T-helper 9 cell (primary cell): ENCODE measurements around the gene AJM1.
A peak's percentile ranks its signal among the peaks of the same experiment; 100 is the strongest.

Source experiments
- DNase-seq: peaks from one replicate; pipeline ENCODE4 v3.0.0-alpha.2; 2020

Gene AJM1

DNA sequence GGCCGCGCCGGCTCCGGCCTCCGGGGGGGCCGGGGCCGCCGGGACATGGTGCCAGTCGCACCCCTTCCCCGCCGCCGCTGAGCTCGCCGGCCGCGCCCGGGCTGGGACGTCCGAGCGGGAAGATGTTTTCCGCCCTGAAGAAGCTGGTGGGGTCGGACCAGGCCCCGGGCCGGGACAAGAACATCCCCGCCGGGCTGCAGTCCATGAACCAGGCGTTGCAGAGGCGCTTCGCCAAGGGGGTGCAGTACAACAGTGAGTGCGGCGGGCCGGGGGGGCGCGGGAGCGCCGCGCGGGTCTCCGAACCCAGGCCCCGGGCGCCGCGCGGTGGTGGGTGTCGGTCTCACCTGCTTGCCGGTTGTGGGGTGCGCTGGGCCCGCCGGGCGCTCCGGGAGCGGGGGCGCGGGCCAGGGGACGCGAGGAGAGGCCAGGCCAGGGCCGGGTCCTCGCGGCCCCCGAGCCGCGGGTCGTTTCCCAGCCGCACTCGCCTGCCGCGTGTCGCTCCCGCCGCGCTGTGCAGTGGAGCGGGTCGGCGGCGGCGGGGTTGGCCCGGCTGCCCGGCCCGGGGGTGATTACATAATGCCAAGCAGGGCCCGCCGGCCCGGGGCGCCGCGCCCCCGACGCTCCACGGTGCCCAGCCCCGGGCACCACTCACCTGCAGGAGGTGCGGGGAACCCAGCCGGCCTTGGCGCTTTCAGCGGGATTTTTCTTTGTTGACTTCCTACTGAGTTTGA is 34.0 kb upstream of the AJM1 start:
- DNase-seq = peak; percentile 38

DNA sequence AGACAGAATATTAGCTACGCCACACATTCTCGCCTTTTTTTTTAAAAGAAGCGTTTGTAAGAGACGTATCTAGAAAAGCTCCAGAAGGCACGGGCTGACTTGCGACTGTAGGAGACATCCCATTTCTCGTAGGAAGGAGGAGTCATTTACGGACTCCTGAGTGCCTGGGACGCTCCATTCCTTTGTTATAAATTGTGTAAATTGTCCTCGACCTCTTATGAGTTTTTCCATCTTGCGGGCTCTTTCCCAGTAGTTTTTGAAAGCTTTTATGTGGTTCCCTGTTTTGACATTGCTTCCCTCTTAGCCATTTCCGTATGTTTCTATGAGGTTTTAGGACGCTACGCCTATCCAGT is 33.5 kb upstream of the AJM1 start:
- no peak for DNase-seq

DNA sequence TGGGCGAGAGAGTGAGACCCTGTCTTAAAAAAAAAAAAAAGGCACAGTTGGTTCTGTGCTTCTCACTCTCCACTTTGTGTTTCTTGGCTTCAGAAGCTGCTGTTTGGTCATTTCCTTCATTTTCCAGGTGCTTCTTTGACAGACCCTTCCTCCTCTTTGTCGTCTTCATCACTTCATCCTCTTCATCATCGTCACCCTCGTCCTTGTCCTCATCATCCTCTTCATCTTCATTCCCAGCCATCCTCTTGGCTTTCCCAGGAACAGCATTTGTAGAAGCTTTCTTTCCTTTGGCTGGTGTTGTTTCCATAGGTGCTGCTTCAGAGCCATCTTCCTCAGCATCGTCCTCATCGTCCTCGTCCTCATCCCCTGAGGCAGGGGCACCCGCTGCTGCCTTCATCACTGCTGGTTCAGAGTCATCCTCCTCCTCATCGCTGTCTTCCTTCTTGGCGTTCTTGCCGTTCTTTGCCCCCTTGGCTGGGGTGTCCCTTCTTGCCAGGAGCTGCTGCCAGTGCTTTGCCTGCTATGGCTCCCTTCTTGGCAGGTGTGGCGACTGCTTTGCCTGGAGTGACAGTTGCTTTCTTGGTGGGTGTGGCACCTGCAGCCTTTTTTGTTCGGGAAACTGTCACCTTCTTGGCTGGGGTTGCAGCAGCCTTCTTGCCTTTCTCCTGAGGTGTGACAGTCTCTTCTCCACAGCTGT is 27.4 kb upstream of the AJM1 start:
- no peak for DNase-seq

DNA sequence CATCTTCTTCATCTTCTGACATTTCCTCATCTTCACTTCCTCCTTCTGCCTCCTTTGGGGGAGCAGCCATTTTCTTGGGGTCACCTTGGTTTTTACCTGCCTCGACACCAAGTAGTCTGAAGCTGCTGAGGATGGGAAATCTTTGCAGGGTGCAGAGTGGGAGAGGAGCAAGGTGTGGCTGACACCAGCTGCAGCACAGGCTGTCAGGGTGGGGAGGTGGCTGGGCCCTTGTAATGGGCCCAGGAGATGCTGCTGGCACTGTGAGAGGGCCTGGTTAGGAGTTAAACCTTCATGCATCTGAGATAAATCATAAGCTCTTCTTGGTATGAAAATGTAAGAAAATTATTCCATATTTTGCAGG is 26.9 kb upstream of the AJM1 start:
- no peak for DNase-seq

DNA sequence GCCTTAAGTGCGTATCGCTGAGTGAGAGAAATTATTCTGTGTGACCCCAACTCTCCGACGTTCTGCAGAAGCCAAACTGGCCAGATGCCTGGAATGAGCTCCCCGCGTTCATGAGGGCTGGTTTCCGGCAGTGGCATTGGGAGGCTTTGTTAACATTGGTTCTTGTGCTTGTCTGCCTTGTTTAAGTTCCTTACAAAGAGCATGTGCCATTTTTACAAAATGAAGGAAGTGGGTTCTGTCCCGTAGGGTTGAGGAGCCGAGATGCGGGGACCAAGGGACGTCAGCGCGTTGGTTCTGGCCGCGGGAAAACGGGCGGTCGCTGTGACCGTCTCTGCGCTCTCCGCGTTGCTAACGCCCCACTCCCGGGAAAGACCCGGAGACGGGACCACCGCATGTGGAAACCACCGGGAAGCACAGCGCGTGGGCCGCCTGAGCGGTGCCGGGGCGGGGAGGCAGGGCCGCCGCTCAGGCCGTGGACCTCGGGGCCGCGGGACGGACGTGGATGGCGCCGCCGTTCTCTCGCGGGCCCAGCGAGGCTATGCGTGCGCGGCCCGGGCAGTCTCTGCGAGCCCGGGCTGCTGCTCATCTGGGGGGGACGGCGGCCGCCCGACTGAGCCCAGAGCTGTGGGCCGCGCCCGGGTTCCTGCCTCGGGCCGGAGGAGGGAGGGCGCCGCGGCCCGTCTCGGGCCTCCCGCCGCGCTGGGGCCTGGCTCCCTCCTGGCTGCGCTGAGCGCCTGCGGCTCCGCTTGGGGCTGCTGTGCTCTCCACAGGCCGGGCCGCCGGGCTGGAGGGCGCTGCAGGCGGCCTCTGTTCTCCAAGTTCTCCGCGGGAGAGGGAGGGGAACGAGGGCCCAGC is 21.1 kb upstream of the AJM1 start:
- no peak for DNase-seq

DNA sequence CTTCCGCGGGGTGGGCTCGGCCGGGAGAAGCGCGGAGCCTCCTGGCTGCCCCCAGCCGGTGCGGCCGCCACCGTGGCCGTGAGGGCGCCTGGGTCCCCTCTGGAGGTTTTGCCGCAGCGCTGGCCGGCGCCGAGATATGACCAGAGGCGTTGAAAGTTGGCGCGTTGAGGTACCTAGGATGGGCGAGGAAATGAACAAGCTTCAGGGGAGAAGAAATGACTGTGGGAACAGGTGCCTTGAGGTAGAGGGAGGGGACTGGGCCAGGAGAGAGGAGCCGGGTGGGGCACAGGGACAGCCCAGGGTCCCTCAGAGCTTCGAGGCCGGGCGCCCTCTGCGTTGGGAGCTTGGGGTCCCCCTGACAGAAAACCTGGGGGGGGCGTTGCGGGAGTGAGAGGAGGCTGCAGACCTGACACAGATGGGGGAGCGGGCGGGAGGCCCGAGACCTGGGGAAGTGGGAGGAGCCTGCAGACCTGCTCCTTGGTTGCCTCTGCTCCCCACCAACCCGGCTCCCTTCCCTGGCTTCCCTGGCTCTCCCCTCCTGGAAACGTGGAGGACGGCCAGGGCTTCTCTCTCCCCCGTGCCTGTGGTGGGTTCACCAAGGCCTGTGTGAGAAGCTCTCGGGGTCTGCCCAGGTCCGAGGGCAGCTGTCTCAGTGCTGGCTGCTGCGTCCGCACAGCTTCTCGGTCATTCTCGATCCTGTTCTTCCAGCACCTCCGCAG is 20.3 kb upstream of the AJM1 start:
- DNase-seq = no peak

DNA sequence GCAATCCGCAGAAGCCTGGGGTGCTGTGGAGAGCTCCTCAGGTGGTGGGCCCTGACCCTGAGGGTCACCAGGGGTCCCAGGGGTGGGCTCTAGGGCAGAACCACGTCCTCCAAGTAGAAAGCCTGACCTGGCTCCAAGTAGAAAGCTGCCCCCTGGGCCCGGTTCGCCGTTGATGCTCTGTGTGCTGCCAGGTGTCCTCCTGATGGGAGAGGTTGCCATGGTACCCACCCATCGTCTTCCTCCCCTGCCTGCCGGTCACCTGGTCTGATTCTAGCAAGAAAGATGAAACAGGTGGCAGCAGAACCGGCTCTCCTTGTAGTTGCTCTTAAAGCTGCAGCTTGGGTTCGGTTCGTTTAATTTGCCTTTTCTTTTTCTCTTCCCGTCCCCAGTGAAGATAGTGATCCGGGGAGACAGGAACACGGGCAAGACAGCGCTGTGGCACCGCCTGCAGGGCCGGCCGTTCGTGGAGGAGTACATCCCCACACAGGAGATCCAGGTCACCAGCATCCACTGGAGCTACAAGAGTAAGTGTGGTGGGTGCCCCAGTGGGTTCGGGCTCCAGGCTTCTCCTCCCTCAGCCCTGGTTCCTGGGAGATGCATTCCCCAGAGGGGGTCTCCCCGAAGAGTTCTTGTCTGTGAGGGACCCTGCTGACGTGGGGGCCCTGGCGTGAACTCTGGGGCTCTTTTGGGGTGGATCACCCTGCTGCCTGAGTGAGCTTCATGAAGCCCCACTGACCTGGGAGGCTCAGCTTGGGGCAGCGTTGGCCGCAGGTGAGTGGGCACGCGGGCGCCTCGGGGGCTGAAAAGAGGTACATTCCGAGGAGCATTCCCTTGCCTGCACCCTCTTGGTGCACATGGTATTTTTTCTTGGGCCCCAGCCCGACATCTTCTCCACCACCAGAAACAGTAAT is 18.9 kb upstream of the AJM1 start:
- DNase-seq = no peak

DNA sequence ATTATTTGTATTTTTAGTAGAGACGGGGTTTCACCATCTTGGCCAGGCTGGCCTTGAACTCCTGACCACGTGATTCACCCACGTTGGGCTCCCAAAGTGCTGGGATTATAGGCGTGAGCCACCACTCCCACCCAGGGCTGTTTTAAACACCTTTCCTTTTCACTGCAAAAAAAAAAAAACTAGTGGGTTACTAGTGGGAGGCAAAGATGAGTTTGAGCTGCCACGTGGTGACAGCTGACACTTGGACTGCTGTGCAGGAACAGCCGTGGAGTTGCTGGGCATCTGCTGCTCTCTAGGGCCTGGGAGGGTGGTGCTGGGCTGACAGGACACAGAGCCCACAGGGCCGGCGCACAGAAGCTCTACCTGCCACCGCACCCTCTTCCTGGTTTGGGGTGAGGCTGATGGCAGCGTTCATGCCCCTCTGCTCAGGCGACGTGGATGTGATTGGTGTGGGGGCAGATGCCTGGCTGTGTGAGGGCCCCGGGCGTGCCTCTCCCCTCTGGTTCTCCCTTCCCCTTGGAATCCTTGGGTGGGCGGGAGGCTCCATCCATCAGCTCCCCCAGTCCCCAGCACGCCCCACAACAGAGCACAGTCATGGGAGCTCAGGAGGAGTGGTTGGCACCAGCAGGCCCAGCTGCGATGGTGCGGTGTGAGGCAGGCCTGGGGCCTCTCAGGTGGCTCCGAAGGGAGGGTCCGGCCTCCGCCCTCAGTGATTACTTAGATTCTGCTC is 17.6 kb upstream of the AJM1 start:
- DNase-seq = no peak

DNA sequence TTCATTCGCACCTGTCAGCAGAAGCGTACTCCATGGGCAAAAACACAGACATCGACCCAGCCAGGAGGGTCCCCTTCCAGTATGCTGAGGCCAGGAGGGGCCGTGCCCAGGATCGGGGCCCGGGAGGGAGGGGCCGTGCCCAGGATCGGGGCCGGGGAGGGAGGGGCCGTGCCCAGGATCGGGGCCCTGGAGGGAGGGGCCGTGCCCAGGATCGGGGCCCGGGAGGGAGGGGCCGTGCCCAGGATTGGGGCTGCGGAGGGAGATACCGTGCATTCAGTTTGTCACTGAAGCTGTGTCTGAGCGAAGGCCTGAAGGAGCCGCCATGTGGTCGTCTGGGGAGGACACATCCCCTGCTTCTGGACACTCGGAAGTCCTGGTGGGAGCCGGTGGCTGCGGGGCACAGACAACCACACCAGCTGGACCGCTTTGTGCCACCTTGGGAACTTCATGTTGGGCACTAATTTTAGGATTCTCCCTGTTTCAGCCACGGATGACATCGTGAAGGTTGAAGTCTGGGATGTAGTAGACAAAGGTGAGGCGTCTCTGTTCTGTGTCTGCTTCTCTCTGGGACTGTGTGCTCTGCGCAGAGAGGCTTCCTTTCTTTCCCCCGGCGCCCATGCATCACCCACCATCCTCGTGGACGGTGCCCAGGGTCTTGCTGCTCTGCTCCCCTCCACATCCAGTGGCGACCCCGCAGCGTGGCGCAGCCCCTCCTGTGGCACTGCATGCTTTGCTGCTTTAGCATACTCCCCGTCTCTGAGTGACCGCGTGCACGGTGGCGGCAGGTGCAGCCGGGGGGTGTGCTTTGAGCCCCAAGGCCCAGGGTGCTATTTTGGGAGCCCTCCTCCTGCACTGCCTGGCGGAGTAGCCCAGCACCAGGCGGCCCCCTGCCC is 16.7 kb upstream of the AJM1 start:
- no peak for DNase-seq

DNA sequence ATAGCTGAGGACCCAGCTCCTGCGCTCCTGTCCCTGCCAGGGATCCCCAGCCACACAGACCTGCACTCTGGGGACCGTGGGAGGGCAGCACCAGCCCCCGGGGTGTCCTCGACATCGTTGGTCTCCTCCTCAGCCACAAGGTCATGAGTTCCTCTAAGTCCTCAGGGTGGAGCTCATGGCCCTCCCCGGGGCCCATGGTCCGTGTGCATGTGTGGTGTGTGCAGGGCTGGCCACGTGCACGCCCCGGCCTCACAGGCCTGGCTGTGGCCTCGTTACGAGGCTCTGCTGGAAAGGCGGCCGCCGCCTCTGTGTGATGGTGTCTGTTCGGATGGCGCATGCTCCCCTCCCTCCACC is 16.1 kb upstream of the AJM1 start:
- DNase-seq = no peak

DNA sequence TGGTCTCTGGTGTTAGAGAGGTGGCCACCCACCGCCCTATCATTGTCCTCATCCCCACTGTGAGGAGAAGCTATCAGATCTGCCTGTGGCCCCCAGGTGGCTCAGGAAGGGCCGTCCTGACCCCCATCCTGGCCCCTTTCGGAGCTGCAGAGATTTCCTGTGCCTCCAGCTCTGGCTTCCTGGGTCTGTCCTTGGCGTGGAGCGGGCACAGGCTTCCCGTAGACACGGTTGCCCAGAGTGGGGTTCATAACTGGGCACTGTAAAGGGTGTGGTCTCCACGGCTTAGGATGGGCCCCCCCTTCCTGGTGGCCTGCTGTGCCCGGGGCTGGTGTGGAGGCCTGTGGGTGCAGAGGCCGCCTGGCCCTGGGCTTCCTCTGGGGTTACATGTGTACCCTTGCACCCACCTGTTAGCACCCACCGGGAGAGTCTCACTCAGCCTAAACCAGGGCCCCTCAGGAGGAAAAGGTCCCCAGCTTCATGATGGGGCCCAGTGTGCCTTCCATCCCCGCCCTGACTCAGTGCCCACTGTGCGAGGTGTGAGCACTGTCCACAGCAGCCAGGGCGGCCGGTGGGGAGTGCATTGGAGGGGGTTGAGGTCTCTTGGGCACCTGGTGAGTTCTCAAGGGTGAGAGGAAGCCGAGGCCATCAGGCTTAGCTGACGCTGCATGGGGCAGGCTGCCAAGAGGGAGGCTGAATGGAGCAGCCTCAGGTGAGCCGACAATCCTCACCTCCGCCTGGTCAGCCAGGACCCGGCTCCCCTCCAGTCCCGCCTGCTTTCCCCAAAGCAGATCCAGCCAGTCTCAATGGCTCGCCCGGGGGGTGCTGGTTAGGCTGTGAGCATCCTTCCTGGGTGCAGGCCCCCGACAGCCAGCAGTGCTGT is 15.3 kb upstream of the AJM1 start:
- DNase-seq = no peak

DNA sequence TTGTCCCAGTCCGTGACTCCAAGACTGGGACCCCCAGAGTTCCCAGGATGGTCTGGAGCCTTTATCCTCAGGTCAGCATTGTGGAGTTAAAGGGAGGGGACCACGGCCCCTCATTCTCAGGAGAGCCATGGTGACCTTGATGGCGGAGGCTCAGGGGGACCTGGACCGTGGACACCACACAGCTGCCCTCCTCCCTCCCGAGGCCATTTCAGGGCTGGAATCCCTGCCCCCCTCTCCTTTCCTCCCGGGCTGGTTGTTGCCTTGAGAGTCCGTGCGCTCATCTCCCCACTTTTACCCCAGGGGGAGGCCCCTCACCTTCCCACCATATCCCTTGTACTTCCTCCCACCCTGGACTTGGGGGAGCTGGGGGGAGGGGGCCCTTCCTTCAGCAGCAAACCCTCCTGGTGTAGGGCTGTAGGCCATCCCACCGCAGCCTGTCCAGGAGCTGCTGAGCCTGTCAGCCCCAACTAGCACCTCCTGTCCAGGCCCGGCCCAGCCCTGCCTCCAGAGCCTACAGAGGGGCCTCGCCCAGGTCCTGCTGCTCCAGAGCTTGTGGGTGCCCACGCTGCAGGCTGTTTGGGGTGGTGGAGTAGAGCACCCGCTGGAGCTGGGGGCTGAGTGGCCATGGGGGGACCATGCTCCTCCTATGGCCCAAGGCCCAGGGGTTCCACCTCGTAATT is 14.3 kb upstream of the AJM1 start:
- no peak for DNase-seq

DNA sequence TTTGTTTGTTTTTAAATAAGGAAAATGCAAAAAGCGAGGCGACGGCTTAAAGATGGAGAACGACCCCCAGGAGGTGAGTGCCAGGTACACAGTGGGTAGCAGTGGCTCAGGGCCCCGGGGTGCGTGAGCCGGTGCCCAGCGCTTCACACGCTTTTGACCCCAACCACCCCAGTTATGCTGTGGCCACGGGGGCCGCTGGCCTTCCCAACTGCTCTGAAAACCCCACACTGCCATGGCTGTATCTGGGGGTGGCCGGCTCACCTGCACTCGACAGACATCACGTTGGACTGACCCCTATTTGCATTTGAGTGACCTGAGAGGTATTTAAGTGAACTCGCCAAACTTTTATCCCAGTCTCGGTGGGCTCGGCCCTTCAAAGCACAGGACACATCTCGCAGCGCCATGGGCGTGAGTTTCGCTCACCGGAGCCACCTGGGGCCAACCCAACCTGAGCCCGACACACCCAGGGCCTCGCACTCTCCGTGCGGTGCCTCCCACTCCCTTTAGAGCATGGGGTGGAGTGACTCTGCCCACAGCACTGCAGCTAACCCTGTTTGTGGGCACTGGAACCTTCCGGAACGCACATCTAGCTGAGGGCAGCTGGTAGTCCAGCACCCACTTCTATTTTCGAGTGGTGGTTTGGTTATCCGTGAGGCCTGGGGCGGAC is 13.7 kb upstream of the AJM1 start:
- no peak for DNase-seq

DNA sequence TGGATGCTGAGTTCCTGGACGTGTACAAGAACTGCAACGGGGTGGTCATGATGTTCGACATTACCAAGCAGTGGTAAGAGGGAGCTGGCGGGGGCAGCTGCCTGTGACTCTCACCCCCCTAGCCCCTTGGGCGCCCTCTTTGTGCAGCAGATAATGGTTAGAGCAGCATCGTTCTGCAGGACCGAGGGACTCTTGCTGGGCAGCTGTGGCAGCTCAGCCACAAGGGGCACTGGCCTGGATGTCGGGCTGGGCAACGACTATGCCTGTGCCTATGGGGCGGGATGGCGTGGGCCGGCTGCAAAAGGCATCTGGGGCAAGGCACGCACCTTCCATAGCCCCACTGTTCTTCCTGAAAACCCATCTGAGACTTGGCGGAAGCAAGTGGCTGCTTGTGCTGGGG is 12.9 kb upstream of the AJM1 start:
- DNase-seq = no peak

DNA sequence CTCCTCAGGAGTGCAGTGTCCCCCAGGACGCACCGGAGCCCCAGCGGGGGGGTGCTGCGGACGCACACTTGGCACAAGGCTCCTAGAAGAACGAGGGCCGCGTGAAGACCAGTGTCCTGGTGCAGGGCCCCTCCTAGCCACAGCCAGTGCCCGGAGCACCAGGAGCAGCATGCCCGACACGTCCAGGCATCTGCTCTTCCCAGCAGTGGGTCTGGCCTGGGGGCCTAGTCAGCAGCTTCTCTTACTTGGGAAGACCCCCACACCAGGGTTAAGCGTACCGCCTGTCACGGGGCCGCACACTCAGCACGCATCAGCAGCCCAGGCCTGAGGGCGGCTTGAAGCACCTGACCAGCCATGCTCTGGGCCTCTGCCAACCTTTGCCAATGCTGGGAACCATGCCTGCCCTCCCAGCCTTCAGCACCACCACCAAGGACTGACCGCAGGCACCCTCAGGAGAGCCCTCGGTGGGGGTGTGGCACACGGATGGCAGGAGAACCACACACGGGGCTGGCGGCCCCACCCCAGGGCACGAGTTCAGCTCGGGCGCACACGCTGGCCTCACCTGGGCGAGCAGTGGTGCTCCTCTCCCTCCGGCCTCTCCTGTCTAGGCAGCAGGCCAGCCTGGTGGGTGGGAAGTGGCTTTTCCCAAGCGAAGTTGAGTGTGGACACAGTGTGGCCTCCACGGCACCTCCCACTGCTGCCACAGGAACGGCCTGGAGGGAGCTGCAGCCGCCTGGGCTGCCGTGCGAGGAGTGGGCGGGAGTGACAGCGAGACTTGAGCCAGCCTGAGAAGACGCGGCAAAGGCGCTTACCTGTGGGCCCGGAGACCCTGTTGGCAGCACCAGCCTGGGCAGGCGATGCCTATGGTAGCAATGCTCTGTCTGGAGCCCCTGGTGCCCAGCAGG is 12.0 kb upstream of the AJM1 start:
- no peak for DNase-seq

DNA sequence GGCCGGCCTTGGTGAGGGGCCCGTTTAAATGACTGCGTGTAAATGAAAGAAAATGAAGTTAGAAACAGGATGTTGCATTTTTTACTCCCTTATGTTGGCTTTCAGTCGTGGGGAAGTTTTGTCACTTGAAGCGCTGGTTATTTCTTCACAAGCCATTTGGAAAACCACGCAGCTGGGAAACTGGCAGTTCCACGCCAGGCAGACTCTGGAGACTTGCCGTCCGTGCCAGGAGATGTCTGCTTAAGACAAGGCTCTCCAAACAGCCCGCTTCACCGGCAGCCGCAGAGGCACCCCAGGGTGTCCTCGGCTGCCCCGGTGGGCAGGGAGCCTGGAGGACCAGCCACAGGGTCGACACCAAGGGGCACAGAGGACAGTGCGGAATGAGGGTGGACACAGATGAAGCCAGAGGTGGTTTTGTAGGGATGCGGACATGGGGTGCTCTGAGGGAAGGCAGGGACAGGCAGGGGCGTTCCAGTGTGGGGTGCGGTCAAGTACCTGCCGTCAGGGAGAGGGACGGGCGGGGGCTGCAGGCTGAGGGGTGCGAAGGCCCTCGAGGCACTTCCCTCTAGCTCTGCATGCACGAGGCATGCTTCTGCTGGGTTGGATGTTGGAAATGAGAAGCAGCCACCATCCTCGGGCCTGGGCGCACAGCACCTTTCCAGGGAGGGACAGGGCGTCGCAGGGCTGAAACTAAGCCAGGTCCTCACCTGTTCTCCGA is 11.1 kb upstream of the AJM1 start:
- no peak for DNase-seq
